GM18907 (cell line): Measurements from ENCODE around the gene PCCA.
"Not testable (repeated sequence)": the region's sequence is repeated elsewhere in the genome, so short reads cannot be mapped to it uniquely, and the experiment has no call there.

Experiments used
- ATAC-seq: cut with Tn5 transposase; IDR thresholded peaks from one replicate; pipeline ENCODE4 v1.9.1; 2021; ENCODE audit warnings: mild to moderate bottlenecking, moderate library complexity; ENCODE audit not compliant: unreplicated experiment

Gene PCCA

DNA sequence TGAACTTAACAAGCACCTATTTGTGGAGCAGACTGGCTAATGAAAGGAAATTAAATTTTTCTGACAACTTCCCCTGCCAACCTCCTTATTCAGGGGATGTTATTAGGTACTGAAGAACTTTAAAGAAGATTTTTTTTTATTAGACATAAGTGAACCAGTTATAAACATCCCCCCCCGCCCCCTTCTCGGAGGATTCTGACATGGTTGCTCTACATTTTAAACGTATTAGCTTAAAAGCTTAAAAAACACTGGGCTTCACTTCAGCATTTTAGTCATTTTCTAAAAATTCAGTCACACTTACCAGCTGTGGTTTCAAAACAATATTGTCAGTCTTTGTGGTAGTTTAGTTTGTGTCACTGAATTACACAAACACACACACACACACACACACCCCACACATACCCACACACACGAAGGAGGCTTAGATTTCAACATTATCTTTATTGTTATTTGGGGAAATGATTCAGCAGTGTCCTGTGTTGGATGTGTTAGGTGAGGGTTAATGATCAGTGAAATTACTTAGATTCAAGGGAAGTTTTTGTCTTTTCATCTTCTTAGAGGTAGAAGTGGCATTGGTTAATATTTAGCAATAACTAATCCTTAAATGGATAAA is 145.7 kb downstream of the PCCA start:
- ATAC-seq: no peak

DNA sequence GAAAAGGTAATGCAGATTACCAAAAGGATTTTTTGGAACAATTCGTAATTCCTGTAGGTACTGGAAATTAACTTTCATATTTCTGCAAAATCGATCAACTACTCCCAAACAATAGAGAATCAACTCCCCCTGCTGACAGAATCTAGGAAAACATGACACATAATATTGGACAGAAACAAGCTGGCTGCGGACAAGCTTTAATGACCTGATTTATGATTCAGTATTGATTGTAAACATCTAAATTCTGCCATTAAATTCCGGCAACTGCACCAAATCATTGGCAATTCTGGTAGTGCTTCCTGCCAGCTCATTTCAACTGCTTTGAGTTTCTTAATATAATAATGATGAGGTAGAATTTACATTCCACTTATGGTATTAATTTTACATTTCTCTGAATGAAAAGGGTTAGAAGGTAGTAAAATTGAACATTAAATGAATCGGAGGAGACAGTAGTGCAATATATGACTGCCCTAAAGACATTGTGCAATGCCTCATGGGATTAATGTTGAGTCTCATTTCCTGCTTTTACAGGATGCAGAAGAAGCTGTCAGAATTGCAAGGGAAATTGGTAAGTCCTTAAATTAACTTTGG is 146.5 kb downstream of the PCCA start:
- no peak for ATAC-seq

DNA sequence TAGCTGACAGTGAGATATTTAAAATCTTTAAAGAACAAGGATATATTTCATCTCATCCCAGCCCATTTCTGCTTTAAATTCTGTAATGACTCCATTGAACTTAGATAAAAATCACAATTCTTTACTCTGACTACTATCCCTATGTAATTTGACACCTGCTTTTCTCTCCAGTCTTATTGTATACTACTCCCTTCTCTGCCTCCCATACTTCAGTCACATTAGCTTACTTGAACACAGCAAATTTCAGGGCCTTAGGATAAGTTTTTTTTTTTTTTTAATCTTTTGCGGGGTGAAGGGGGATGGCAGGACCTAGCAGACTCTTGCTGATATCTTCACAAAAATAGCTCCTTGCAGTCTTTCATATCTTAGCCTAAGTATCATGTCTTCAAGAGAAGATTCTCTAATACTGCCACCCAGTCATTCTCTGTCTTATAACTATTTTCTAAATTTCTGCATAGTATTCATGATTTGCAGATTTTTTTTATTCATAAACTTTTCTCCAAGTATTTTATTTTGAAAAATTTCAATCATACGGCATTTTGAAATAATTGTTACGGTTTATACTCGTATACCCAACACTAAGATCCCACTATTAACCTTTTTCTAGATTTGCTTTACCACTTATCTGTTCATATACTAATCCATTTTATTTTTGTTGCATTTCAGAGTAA is 151.4 kb downstream of the PCCA start:
- no peak for ATAC-seq

DNA sequence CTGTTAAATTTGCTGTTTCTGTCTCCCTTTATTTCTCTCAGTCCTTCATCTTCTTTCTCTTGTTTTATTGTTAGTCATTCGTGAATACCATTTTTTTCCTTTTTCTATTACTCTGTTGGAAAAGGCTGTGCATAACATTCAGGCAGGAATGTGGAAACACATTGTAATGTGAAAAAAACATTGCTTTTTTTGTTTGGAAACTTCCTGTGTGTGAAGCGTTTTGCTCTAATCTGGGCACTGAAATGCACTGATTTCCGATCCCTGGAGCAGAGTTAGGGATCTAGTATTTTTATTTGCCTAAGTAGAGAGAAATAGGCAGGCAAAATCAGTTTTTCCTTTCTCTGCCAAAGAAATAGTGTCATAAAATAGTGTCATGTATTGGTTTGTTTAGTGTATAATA is 155.5 kb downstream of the PCCA start:
- no peak for ATAC-seq

DNA sequence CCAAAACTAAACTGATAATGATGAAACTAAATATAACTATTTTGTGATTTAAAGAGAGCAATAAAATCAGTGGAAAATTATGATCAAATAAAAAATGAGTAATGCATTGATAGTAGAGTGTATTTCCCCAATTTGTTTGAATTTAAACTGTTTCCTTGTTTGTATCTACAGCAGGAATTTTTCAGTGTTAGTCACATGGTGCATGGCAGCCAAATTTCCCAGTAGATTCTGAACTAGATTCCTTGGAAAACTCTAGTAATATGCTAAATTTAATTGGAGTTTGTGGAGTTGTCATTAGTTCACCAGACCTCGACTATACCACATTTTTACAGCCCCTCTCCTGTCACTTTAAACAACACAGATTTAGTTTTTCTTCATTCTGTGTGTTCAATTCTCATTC is 156.2 kb downstream of the PCCA start:
- ATAC-seq: no peak

- no peak for ATAC-seq
Observed at GRCh38 chr13:100247937-100248336, 159.0 kb downstream of the PCCA start.

GRCh38 chr13:100254002-100254401 is 165.1 kb downstream of the PCCA start:
- no peak for ATAC-seq

DNA sequence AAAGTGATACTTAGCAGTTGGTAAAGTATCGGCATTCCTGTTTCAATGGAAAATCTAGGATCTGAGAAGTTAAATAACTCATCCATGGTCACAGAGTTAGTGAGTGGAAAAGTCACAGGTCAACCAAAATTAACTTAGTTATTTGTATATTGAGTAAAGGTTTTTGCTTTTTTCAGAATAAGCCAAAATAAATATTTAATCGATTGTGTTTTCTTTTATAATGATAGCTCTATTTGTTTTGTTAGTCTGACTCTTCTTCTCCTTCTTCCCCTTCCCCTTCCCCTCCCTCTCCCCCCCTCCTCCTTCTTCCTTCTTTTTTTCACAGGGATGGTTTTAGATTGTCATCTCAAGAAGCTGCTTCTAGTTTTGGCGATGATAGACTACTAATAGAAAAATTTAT is 173.5 kb downstream of the PCCA start:
- no peak for ATAC-seq

- ATAC-seq: no peak
Observed at GRCh38 chr13:100266026-100266425, 177.1 kb downstream of the PCCA start.

- no peak for ATAC-seq
Observed at GRCh38 chr13:100269837-100270236, 180.9 kb downstream of the PCCA start.

DNA sequence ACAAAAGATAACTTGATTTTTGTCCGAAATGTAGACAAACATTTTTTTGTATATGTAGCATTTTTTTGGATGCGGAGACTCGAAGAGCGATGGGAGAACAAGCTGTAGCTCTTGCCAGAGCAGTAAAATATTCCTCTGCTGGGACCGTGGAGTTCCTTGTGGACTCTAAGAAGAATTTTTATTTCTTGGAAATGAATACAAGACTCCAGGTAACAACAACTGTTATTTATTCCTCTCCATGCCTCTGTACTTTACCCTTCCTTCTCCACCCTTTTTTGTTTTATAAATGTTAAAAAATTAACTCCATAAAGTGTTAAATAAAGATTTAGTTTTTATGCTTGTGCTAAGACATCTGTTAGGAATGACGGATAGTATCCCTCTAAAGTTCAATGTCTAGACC is 184.2 kb downstream of the PCCA start:
- ATAC-seq: no peak

DNA sequence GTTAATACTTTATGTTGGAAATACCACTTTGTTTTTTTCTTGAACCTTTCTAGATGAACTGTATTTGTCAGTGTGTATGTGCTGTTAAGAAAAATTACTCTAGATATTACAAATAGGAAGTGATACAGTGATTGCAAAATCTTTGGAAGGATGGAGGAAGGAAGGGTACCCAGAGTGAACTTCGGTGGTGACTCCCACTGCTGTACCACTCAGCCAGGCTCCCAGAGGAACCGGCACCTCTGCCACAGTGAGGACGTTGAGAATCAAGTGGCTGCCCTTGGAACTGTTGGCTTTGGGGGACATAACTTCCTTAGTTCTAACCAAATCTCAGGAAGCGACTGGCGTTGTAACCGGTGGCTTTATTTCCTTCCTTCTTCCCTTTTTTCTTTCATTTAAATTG is 184.7 kb downstream of the PCCA start:
- no peak for ATAC-seq

- ATAC-seq: no peak
Observed at GRCh38 chr13:100274942-100275506, 186.1 kb downstream of the PCCA start.

DNA sequence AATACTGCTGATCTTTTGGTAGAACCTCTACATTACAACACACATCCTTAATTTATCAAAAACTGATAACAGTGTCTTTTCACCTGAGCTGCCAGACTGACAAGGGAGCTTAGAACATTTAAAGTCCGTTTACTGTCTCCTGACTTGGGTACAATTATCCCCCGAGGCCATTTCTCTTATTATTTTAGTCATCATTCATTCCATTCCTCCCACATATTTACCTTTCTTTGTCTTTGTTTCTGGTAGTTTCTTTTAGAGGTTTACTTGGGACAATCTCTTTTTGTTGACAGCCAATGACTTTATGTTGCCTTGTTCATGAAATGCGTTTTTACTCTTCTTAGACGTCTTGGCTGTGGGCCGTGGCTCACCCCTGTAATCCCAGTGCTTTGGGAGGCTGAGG is 186.9 kb downstream of the PCCA start:
- no peak for ATAC-seq

GRCh38 chr13:100280681-100281080 is 191.8 kb downstream of the PCCA start:
- no peak for ATAC-seq

DNA sequence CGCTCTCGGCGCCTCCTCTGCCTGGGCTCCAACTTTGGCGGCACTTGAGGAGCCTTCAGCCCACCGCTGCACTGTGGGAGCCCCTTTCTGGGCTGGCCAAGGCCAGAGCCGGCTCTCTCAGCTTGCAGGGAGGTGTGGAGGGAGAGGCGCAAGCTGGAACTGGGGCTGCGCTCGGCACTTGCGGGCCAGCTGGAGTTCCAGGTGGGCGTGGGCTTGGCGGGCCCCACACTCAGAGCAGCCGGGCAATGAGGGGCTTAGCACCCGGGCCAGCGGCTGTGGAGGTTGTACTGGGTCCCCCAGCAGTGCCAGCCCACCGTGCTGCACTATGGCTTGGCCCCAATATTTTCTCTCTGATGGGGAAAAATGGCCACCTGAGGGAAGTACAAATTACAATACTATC is 193.4 kb downstream of the PCCA start:
- not testable (repeated sequence) for ATAC-seq

- no peak for ATAC-seq
Observed at GRCh38 chr13:100290165-100290801, 201.4 kb downstream of the PCCA start.

GRCh38 chr13:100291624-100292023 is 202.7 kb downstream of the PCCA start:
- ATAC-seq: no peak

DNA sequence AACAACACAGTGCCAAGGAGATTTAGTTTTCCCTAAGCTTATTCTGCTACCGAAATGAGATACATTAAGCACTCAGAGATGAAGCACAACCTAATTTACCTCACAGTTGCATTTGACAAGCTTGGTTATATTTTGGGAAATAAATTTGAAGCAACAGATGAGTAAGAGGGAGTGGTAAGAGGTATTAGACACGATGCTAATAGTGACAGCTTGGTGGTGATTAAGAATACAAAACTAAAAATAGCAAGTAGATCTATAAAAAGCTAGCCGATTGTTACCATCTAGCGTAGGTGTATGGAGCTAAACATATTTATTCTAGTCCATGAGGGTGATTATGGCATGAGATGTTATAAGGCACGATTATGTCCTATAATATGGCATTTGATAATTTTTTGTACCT is 208.5 kb downstream of the PCCA start:
- ATAC-seq: no peak

GRCh38 chr13:100298116-100298681 is 209.3 kb downstream of the PCCA start:
- no peak for ATAC-seq

DNA sequence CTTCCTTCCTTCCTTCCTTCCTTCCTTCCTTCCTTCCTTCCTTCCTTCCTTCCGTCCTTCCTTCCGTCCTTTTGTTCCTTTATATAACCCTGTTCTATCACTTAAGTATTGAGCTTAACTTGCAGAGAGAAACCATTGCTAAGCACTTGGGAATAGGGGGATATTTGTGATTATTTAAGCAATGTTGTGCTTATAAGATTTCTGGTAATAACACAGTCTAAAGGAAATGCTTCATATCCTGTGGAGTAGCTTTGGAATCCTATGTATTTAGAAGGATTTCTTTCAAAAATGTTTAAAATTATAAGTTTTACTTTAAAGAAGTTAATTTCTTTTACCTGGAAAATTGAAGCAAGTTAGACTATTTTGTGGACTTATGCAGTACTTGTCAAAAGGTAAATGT is 209.8 kb downstream of the PCCA start:
- ATAC-seq: no peak
